Lower lobe of right lung (tissue), 2 donors: ENCODE results near the gene CHDH. TPM values are rescaled to one million over a fixed set of nuclear protein-coding genes. Genes with fewer than 3 reads are reported as not detected.

Source experiments
- ATAC-seq, 2 donors: fragments of 200-7000 bp; cut with Tn5 transposase; one replicate each; pipeline ENCODE4 v1.9.1; 2020 to 2022; ENCODE audit warnings: mild to moderate bottlenecking in 2 of 2, moderate library complexity in 2 of 2
- DNase-seq: peaks from one replicate; pipeline ENCODE4 v3.0.0-alpha.2; 2020
- H3K27ac ChIP-seq: fragments of 200-600 bp; one replicate; pipeline ENCODE4 v1.8.0; 2022
- H3K27me3 ChIP-seq: fragments of 200-600 bp; one replicate; pipeline ENCODE4 v1.8.0; 2022; ENCODE audit warnings: low read depth
- H3K36me3 ChIP-seq: fragments of 200-600 bp; one replicate; pipeline ENCODE4 v1.8.0; 2022; ENCODE audit warnings: mild to moderate bottlenecking
- H3K4me1 ChIP-seq: fragments of 200-600 bp; one replicate; pipeline ENCODE4 v1.8.0; 2022
- H3K4me3 ChIP-seq: fragments of 200-600 bp; one replicate; pipeline ENCODE4 v1.8.0; 2022; ENCODE audit warnings: mild to moderate bottlenecking
- H3K9me3 ChIP-seq: fragments of 200-600 bp; one replicate; pipeline ENCODE4 v1.8.0; 2022
- intact Hi-C: fragments of 100-400 bp; cut with DNase I; formaldehyde crosslinking; loops from one replicate; pipeline ENCODE4 v1.11.0; 2022
- total RNA-seq: library from RNA; stranded (reverse); fragmentation: NEBNext Ultra II Directional; extraction: Animal tissue kit (Norgen Biotek cat#: 25700); gene quantifications from one replicate; pipeline ENCODE4 v1.2.1, GENCODE V29; 2021
- TF ChIP-seq, protein P1 (sequence below): fragments of 200-600 bp; IDR thresholded peaks from one replicate; pipeline ENCODE4 v1.8.0; 2022; ENCODE audit warnings: antibody characterized with exemption, mild to moderate bottlenecking
- donor health status: DM: no; HTN: yes; CAD: no; lungs with severe emphysema.

Gene CHDH
- total RNA-seq, 1 donor from 2014 or later: 17.3 TPM

DNA sequence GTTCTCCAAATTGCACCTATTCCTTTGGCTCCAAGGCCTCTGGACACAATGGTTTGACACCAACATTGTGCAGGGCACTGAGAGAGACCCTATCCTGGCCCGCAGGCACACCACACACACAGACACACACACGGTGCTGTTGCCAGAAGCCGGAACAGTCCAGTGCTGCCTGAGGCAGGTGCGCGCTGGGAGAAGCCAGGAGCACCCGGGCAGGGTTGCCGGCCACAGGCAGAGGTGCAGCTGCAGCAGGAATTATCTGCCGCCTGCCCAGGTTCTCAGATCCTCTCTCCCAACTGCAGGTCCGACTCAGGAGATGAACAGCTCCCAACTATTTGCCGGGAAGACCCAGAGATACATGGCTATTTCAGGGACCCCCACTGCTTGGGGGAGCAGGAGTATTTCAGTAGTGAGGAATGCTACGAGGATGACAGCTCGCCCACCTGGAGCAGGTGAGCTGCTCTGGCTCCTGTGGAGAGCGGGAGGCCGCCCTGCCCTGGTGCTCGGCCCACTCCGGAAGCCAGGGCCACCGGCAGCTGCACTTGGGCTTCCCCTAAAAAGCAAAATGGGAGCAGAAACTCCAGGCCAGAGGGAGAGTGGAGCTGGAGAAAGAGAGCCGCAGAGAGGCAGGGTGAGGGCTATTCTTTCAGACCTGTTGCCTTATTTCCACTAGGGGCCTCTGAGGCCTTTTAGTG is 42.9 kb downstream of the CHDH start:
- intact Hi-C loops: no loop called here
- Histone ChIP-seq H3K9me3 (no peaks in the 10 kb centered on the region), H3K36me3 (no peaks in the 10 kb centered on the region), H3K4me1 (no peaks in the 10 kb centered on the region), H3K4me3 (no peak overlapping the region), H3K27ac (no peak overlapping the region), H3K27me3 (no peaks in the 10 kb centered on the region)
- no peak for DNase-seq
- TF ChIP-seq, protein P1, sequence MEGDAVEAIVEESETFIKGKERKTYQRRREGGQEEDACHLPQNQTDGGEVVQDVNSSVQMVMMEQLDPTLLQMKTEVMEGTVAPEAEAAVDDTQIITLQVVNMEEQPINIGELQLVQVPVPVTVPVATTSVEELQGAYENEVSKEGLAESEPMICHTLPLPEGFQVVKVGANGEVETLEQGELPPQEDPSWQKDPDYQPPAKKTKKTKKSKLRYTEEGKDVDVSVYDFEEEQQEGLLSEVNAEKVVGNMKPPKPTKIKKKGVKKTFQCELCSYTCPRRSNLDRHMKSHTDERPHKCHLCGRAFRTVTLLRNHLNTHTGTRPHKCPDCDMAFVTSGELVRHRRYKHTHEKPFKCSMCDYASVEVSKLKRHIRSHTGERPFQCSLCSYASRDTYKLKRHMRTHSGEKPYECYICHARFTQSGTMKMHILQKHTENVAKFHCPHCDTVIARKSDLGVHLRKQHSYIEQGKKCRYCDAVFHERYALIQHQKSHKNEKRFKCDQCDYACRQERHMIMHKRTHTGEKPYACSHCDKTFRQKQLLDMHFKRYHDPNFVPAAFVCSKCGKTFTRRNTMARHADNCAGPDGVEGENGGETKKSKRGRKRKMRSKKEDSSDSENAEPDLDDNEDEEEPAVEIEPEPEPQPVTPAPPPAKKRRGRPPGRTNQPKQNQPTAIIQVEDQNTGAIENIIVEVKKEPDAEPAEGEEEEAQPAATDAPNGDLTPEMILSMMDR: no peak
- ATAC-seq: no peak

DNA sequence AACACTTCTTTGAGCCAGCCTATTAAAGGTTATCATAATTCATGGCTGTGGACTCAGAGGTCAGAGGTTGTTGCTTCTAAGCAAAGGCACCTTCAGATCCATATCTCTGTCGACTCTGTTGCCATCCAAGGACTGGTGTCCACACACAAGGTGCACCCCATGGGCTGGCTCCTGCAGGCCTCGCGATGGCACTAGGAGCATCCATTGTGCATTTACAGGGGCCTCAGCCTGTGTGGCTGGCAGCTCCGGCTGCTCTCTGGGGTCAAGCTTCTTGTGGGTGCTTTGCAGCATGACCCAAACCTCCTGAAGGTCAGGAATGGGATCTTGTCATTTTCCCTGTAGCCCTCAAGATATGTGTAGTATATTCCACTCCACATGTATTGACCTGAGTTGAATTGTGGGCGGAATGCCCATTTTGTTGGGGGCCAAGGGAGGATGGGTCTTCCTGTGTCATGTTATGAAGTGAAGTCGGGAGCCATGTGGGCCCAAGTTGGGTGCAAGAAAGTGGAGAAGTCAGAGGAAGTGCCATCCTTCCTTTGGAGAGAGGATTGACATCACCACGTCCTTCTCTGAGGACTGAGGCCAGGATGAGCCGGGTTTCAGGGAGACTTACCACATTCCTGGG is 43.9 kb downstream of the CHDH start:
- H3K36me3 ChIP-seq: no peaks in the 10 kb centered on the region
- intact Hi-C loops: no loop called here
- no peaks in the 10 kb centered on the region for H3K4me1 ChIP-seq
- H3K27ac ChIP-seq: no peak overlapping the region
- H3K27me3 ChIP-seq: no peaks in the 10 kb centered on the region
- no peak for ATAC-seq
- H3K9me3 ChIP-seq: no peaks in the 10 kb centered on the region
- DNase-seq: no peak
- H3K4me3 ChIP-seq: no peak overlapping the region
- TF ChIP-seq, protein P1: no peak

DNA sequence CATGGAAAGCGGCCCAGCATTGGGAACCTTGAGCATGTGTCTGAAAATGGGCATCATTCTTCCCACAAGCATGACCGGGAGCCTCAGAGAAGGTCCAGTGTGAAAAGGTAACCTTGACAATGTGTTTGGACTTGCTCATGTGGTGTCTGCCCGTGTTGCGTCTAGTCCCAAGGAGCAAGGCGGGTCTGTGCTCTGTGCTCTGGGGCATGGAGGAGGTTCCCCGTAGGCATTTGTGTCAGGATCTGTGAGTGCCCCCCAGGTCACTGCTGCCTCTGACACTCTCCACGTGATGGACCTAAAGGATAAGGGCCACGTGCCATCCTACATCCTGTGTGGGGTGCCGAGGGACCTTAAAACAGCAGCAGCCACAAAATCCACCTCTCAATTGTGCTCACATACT is 44.9 kb downstream of the CHDH start:
- TF ChIP-seq, protein P1: no peak
- H3K4me1 ChIP-seq: no peaks in the 10 kb centered on the region
- ATAC-seq (no peak), DNase-seq (no peak)
- intact Hi-C loops: no loop called here
- H3K27ac ChIP-seq: no peak overlapping the region
- H3K9me3 ChIP-seq: no peaks in the 10 kb centered on the region
- no peaks in the 10 kb centered on the region for H3K36me3 ChIP-seq
- H3K4me3 ChIP-seq: no peak overlapping the region
- H3K27me3 ChIP-seq: no peaks in the 10 kb centered on the region

DNA sequence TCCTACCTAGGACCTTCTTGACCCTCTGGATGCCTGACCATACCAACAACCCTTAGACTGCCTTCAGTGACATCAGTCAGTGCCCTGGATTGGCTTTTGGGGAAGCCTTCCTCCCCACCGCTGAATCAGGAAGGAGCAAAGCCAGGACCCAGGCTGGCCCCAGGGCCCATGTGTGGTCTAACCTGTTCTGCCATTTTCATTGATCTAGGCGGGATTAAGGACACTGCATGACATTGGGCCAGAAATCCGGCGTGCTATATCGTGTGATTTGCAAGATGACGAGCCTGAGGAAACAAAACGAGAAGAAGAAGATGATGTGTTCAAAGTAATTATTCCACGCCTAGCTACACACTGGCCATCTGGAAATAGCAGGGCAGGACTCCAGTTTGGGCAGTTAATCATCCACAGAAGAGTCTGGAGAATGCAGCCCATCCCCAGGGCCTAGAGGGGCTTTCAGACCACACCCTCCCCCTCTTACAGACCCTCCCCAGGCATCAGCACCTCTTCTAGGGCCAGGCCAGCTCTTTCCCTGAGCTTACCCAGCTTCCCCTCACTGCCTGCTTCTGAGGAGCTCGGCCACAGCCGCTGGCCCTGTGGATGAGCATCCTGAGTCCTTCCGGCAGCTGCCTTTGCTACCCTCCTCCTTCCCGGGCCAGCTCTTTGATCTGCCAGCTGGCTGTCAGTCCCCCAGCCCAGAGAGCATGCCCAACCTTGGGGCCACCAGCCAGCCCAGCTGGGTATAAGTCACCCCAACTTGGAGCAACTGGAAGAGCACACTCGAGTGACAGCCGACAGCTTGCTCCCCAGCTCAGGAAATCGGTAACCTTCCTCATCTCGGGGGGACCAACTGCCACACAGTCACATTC is 45.9 kb downstream of the CHDH start:
- DNase-seq: no peak
- Histone ChIP-seq H3K27me3 (no peaks in the 10 kb centered on the region), H3K9me3 (no peaks in the 10 kb centered on the region), H3K4me3 (no peak overlapping the region), H3K27ac (no peak overlapping the region), H3K36me3 (no peaks in the 10 kb centered on the region), H3K4me1 (no peaks in the 10 kb centered on the region)
- TF ChIP-seq, protein P1: no peak
- no peak for ATAC-seq
- intact Hi-C loops: no loop called here

DNA sequence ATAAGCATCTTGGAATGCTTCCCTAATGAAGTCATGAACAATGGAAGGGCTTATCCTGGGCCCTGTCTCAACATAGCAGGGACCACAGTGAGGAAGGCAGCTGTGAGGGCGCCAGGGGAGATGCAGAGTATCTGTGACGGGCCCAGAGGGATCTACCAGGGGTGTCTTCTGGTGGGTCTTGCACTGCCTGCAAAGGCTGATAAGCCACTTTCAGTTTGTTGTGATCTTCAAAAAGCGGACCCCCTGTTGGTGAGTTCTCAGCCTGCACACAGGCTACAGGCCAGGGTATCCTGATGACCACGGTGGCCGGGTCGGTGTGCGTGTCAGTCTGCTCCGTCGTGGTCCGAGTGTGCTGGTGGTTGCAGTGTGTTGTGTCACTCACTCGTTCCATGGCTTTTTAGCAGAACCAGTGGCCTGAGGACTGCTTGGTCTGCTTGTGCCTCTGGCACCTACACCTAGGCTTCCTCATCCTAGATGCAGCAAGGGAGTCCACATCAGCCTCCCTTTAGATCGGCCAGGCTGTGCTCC is 46.8 kb downstream of the CHDH start:
- Histone ChIP-seq H3K27ac (no peak overlapping the region), H3K27me3 (no peaks in the 10 kb centered on the region), H3K4me3 (no peak overlapping the region), H3K4me1 (no peaks in the 10 kb centered on the region), H3K9me3 (no peaks in the 10 kb centered on the region), H3K36me3 (no peaks in the 10 kb centered on the region)
- DNase-seq (no peak), ATAC-seq (no peak)
- intact Hi-C loops: no loop called here
- TF ChIP-seq, protein P1: no peak
